SK-N-MC (cell line): ENCODE measurements around the gene SMU1.

Experiments used
- DNase-seq: peaks from one replicate; pipeline ENCODE4 v3.0.0-alpha.2; 2011; ENCODE audit warnings: low read depth, low spot score
- H3K27ac ChIP-seq: fragments of 200-600 bp; sonication (generic); 2 replicates; pipeline ENCODE4 v1.5.1; 2016; ENCODE audit warnings: mixed run types
- H3K36me3 ChIP-seq: fragments of 200-600 bp; sonication (generic); 2 replicates; pipeline ENCODE4 v1.6.1; 2017; ENCODE audit warnings: antibody characterized with exemption, low read length, mixed read lengths; ENCODE audit not compliant: insufficient read depth
- H3K4me3 ChIP-seq: fragments of 200-600 bp; sonication (generic); 2 replicates; pipeline ENCODE4 v1.5.1; 2016
- H3K9ac ChIP-seq: fragments of 200-600 bp; sonication (generic); 2 replicates; pipeline ENCODE4 v1.8.0; 2017; ENCODE audit warnings: mixed run types, mixed read lengths; ENCODE audit not compliant: insufficient read length
- H3K9me3 ChIP-seq: fragments of 200-600 bp; sonication (generic); 2 replicates; pipeline ENCODE4 v1.6.1; 2017; ENCODE audit warnings: low read depth, mild to moderate bottlenecking, antibody characterized with exemption, low read length, moderate library complexity, mixed read lengths
- EZH2 ChIP-seq: fragments of 200-600 bp; sonication (generic); IDR thresholded peaks from one replicate; pipeline ENCODE4 v1.6.1; 2017; ENCODE audit warnings: antibody characterized with exemption
- FOXP2 ChIP-seq: optimal IDR thresholded peaks from 2 replicates; pipeline ENCODE3; 2011; ENCODE audit warnings: mild to moderate bottlenecking, moderate library complexity; ENCODE audit not compliant: insufficient read depth; ENCODE audit errors: extremely low read length, control extremely low read depth
- POLR2AphosphoS5 ChIP-seq: IDR thresholded peaks from 2 replicates; pipeline ENCODE4 v1.6.1; 2012; ENCODE audit warnings: mild to moderate bottlenecking, low read depth, low read length, borderline replicate concordance

SMU1 gene

DNA sequence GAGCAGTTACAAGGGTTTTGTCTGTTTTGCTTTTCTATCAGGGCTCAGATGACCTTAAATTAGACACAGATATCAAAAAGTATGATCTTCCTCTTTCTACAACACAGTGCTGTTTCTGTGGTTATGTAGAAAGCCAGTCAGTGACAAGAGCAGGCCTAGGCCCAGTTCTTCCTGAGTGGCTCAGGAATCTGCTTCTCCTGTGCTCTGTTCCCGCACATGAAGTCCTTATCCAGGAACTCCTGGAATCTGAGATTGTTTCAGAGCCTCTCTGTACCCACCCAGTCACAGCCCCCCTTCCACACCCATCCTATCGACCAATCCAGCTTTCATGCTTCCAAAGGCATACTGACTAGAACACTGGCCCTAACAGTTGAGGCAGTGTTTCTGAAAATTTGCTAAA is 40.4 kb upstream of the SMU1 start:
- Histone ChIP-seq H3K9me3 (no peaks in the 10 kb centered on the region), H3K9ac (no peak overlapping the region), H3K36me3 (peaks cover 8% of the 10 kb centered on the region; the same call in 1 of the 2 replicates), H3K27ac (peak overlapping the region; percentile 79; the same call in 1 of the 2 replicates), H3K4me3 (peak overlapping the region; percentile 18; the same call in 1 of the 2 replicates)
- no peak for DNase-seq
- no peak for TF ChIP-seq EZH2
- TF ChIP-seq FOXP2, result no peak
- no peak for TF ChIP-seq POLR2AphosphoS5

DNA sequence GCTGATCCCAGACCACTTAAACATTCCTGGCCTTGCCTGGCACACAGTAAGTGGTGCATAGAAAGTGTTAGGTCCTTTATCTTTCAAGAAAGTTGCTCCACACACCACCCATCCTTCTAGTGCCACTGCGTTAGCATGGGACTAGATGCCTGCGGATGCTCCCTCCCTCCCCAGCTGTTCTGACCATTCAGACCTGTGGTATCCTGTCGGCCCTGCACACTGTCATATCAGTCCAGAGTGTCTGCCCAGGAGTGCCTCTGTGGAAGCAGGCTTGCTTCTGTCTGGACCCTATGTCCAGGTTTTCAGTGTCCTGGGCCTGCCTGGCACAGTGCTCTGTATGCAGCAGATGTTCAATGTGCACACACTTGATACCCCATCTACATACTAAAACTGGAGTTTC is 38.3 kb upstream of the SMU1 start:
- no peak overlapping the region for H3K4me3 ChIP-seq
- no peak for TF ChIP-seq FOXP2
- no peak for TF ChIP-seq POLR2AphosphoS5
- TF ChIP-seq EZH2, result no peak
- no peak for DNase-seq
- H3K9ac ChIP-seq, result no peak overlapping the region
- H3K36me3 ChIP-seq, result peaks cover 8% of the 10 kb centered on the region; the same call in 1 of the 2 replicates
- no peak overlapping the region for H3K27ac ChIP-seq
- no peaks in the 10 kb centered on the region for H3K9me3 ChIP-seq

GRCh38 chr9:33113799-33114547 is 37.5 kb upstream of the SMU1 start:
- Histone ChIP-seq H3K27ac (no peak overlapping the region), H3K9ac (no peak overlapping the region), H3K36me3 (peaks cover 8% of the 10 kb centered on the region; the same call in 1 of the 2 replicates)

GRCh38 chr9:33112094-33112493 is 35.6 kb upstream of the SMU1 start:
- Histone ChIP-seq H3K9me3 (no peaks in the 10 kb centered on the region), H3K4me3 (no peak overlapping the region), H3K36me3 (peaks cover 8% of the 10 kb centered on the region; the same call in 1 of the 2 replicates), H3K27ac (no peak overlapping the region), H3K9ac (no peak overlapping the region)
- DNase-seq, result no peak
- TF ChIP-seq FOXP2 (no peak), POLR2AphosphoS5 (no peak), EZH2 (no peak)

More at GRCh38 chr9:33113799-33114547, 37.5 kb upstream of the SMU1 start:
- DNase-seq, result no peak
- no peak overlapping the region for H3K4me3 ChIP-seq
- no peaks in the 10 kb centered on the region for H3K9me3 ChIP-seq
- TF ChIP-seq POLR2AphosphoS5 (no peak), EZH2 (no peak), FOXP2 (no peak)

- Histone ChIP-seq H3K36me3 (peaks cover 8% of the 10 kb centered on the region; the same call in 1 of the 2 replicates), H3K4me3 (no peak overlapping the region), H3K27ac (no peak overlapping the region), H3K9ac (no peak overlapping the region), H3K9me3 (no peaks in the 10 kb centered on the region)
- TF ChIP-seq FOXP2 (no peak), EZH2 (no peak), POLR2AphosphoS5 (no peak)
- DNase-seq, result no peak
Observed at GRCh38 chr9:33111631-33112030, 35.2 kb upstream of the SMU1 start.

DNA sequence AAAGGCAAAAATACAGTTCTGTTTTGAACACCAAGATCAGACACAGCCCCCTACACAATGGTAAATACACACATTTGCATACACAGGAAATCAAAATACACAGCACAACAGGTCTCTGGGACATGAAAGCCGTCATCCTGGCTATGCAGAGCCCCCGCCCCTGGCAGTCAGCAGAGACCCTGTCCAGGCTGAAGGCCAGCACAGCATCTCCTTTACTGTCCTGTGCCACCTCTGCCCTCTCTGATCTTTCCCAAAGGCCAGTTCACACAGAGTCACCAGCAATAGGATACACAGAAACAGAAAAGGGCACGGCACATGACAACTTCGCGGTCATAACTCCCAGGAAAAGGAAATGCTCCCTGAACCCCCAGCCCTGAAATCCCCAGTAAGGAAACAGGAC is 34.2 kb upstream of the SMU1 start:
- TF ChIP-seq FOXP2 (no peak), EZH2 (no peak), POLR2AphosphoS5 (no peak)
- Histone ChIP-seq H3K9ac (no peak overlapping the region), H3K36me3 (peaks cover 8% of the 10 kb centered on the region; the same call in 1 of the 2 replicates), H3K4me3 (no peak overlapping the region), H3K27ac (no peak overlapping the region), H3K9me3 (no peaks in the 10 kb centered on the region)
- DNase-seq, result no peak

GRCh38 chr9:33109850-33110595 is 33.5 kb upstream of the SMU1 start:
- H3K9me3 ChIP-seq, result no peaks in the 10 kb centered on the region
- no peak for DNase-seq
- peaks cover 8% of the 10 kb centered on the region; the same call in 1 of the 2 replicates for H3K36me3 ChIP-seq
- no peak overlapping the region for H3K4me3 ChIP-seq
- H3K27ac ChIP-seq, result no peak overlapping the region
- TF ChIP-seq POLR2AphosphoS5 (no peak), EZH2 (no peak), FOXP2 (no peak)
- no peak overlapping the region for H3K9ac ChIP-seq

- Histone ChIP-seq H3K9me3 (no peaks in the 10 kb centered on the region), H3K4me3 (no peak overlapping the region), H3K9ac (no peak overlapping the region), H3K36me3 (peaks cover 8% of the 10 kb centered on the region; the same call in 1 of the 2 replicates), H3K27ac (no peak overlapping the region)
- no peak for DNase-seq
- no peak for TF ChIP-seq EZH2
- TF ChIP-seq POLR2AphosphoS5, result no peak
- TF ChIP-seq FOXP2, result no peak
Observed at GRCh38 chr9:33109097-33109496, 32.6 kb upstream of the SMU1 start.

GRCh38 chr9:33108472-33108871 is 32.0 kb upstream of the SMU1 start:
- Histone ChIP-seq H3K4me3 (no peak overlapping the region), H3K27ac (no peak overlapping the region), H3K9me3 (no peaks in the 10 kb centered on the region), H3K9ac (no peak overlapping the region), H3K36me3 (peaks cover 6% of the 10 kb centered on the region; the same call in 1 of the 2 replicates)
- no peak for DNase-seq
- no peak for TF ChIP-seq FOXP2
- no peak for TF ChIP-seq EZH2
- no peak for TF ChIP-seq POLR2AphosphoS5
